H1 (cell line): ENCODE measurements around the gene WASHC4. TPM values are rescaled to one million over a fixed set of nuclear protein-coding genes. Genes with fewer than 3 reads are reported as not detected.

Experiments used
- CTCF ChIA-PET: fragments of 300-600 bp; sonication (Branson Sonifier 250); formaldehyde crosslinking; loops from one replicate; lab custom pipeline; 2021; ENCODE audit not compliant: partially characterized antibody; lab: Charles Lee
- POLR2A ChIA-PET: fragments of 300-600 bp; sonication (Branson Sonifier 250); formaldehyde crosslinking; loops from one replicate; lab custom pipeline; 2021; ENCODE audit warnings: inconsistent platforms; ENCODE audit not compliant: partially characterized antibody; lab: Charles Lee
- DNase-seq, 2 experiments: peaks; one replicate each; pipeline versions ENCODE4 v3.0.0 to v3.0.0-alpha.2; 2010 to 2022; ENCODE audit warnings: low spot score in 2 of 2, low read depth in 1 of 2, mixed read lengths in 1 of 2
- FAIRE-seq: peaks from 2 replicates; lab custom pipeline; 2011; peaks lifted over from hg19 to GRCh38; lab: Jason Lieb, UNC
- H2AFZ ChIP-seq: 2 replicates; pipeline ENCODE4 v1.8.1; 2012; ENCODE audit warnings: low read length, inconsistent platforms
- H2AK5ac ChIP-seq: 2 replicates; pipeline ENCODE4 v1.6.1; 2013; ENCODE audit warnings: low read depth, low read length
- H2BK120ac ChIP-seq: replicated peaks from 2 replicates; pipeline ENCODE3; 2013; ENCODE audit warnings: low read depth, low read length, inconsistent platforms
- H2BK12ac ChIP-seq: 2 replicates; pipeline ENCODE4 v1.6.1; 2013; ENCODE audit warnings: low read depth, low read length
- H2BK15ac ChIP-seq: 2 replicates; pipeline ENCODE4 v1.6.1; 2013; ENCODE audit warnings: low read length
- H2BK20ac ChIP-seq: 2 replicates; pipeline ENCODE4 v1.6.1; 2013; ENCODE audit warnings: low read length
- H2BK5ac ChIP-seq: 2 replicates; pipeline ENCODE4 v1.6.1; 2013; ENCODE audit warnings: low read depth, low read length
- H3K14ac ChIP-seq: 2 replicates; pipeline ENCODE4 v1.6.1; 2013; ENCODE audit warnings: inconsistent platforms; ENCODE audit not compliant: insufficient read length
- H3K18ac ChIP-seq: 2 replicates; pipeline ENCODE4 v1.6.1; 2013; ENCODE audit warnings: low read length; ENCODE audit errors: extremely low read depth
- H3K23ac ChIP-seq: 2 replicates; pipeline ENCODE4 v1.6.1; 2013; ENCODE audit warnings: inconsistent platforms; ENCODE audit not compliant: insufficient read length
- H3K23me2 ChIP-seq: 2 replicates; pipeline ENCODE4 v1.6.1; 2013; ENCODE audit warnings: low read depth, low read length
- H3K27ac ChIP-seq: 2 replicates; pipeline ENCODE4 v1.6.1; 2011; ENCODE audit warnings: low read depth, low read length, inconsistent platforms
- H3K27me3 ChIP-seq, 4 experiments: replicated peaks in 1 of 4; 1 replicate in 1 of 4; 2 replicates in 3 of 4; pipeline versions ENCODE4 v1.6.1 to v1.8.1; 2011 to 2013; ENCODE audit warnings: low read length in 3 of 4, mild to moderate bottlenecking in 3 of 4, inconsistent platforms in 2 of 4, mixed read lengths in 2 of 4, moderate library complexity in 1 of 4; ENCODE audit not compliant: control insufficient read depth in 3 of 4, insufficient read depth in 3 of 4; ENCODE audit errors: extremely low read depth in 1 of 4
- H3K36me3 ChIP-seq, 4 experiments: 2 replicates each; pipeline versions ENCODE4 v1.6.1 to v1.8.1; 2011 to 2013; ENCODE audit warnings: mild to moderate bottlenecking in 4 of 4, low read length in 3 of 4, moderate library complexity in 2 of 4, control low read depth in 1 of 4, inconsistent platforms in 1 of 4; ENCODE audit not compliant: insufficient read depth in 4 of 4, control insufficient read depth in 2 of 4
- H3K4ac ChIP-seq: replicated peaks from 2 replicates; pipeline ENCODE3; 2013; ENCODE audit warnings: low read length, low read depth, mixed read lengths, inconsistent platforms; ENCODE audit not compliant: insufficient read length
- H3K4me1 ChIP-seq, 4 experiments: replicated peaks in 1 of 4; 1 replicate in 1 of 4; 2 replicates in 3 of 4; pipeline versions ENCODE4 v1.6.1 to v1.8.1; 2011 to 2013; ENCODE audit warnings: low read length in 3 of 4, inconsistent platforms in 2 of 4, mixed read lengths in 1 of 4; ENCODE audit not compliant: insufficient read depth in 4 of 4, control insufficient read depth in 3 of 4
- H3K4me2 ChIP-seq, 2 experiments: 2 replicates each; pipeline versions ENCODE4 v1.6.1 to v1.8.1; 2011 to 2013; ENCODE audit warnings: low read depth in 2 of 2, low read length in 2 of 2, control low read depth in 1 of 2, inconsistent platforms in 1 of 2, mild to moderate bottlenecking in 1 of 2; ENCODE audit not compliant: insufficient read depth in 1 of 2
- H3K4me3 ChIP-seq, 4 experiments: fragments of 200-600, 300-600 bp in 1 of 4; sonication (generic), shearing (Covaris generic), sonication (Bioruptor Twin) in 1 of 4; 2 replicates each; pipeline versions ENCODE4 v1.5.1 to v1.8.1; 2011 to 2016; ENCODE audit warnings: low read length in 4 of 4, low read depth in 3 of 4, control low read depth in 2 of 4, inconsistent platforms in 2 of 4, mild to moderate bottlenecking in 2 of 4, mixed read lengths in 1 of 4, moderate library complexity in 1 of 4; ENCODE audit not compliant: insufficient read depth in 2 of 4; ENCODE audit errors: extremely low read depth in 1 of 4
- H3K56ac ChIP-seq: replicated peaks from 2 replicates; pipeline ENCODE3; 2013; ENCODE audit warnings: low read depth, mild to moderate bottlenecking, mixed read lengths, low read length, inconsistent platforms; ENCODE audit not compliant: insufficient read length
- H3K79me1 ChIP-seq: 2 replicates; pipeline ENCODE4 v1.6.1; 2013; ENCODE audit warnings: low read depth, low read length, control low read depth
- H3K79me2 ChIP-seq, 2 experiments: 2 replicates each; pipeline versions ENCODE4 v1.6.1 to v1.8.1; 2012 to 2013; ENCODE audit warnings: low read length in 2 of 2, mild to moderate bottlenecking in 2 of 2, inconsistent platforms in 1 of 2; ENCODE audit not compliant: insufficient read depth in 2 of 2, control insufficient read depth in 1 of 2
- H3K9ac ChIP-seq, 4 experiments: replicated peaks in 1 of 4; 1 replicate in 1 of 4; 2 replicates in 3 of 4; pipeline versions ENCODE4 v1.6.1 to v1.8.1; 2011 to 2013; ENCODE audit warnings: low read depth in 3 of 4, low read length in 3 of 4, control low read depth in 2 of 4, mild to moderate bottlenecking in 2 of 4, moderate library complexity in 2 of 4, inconsistent platforms in 1 of 4; ENCODE audit errors: extremely low read depth in 1 of 4
- H3K9me3 ChIP-seq, 2 experiments: 2 replicates each; pipeline versions ENCODE4 v1.6.1 to v1.8.1; 2012 to 2013; ENCODE audit warnings: mild to moderate bottlenecking in 2 of 2, moderate library complexity in 2 of 2, control low read depth in 1 of 2, inconsistent platforms in 1 of 2, low read depth in 1 of 2, low read length in 1 of 2, mixed read lengths in 1 of 2; ENCODE audit not compliant: insufficient read depth in 2 of 2
- H4K20me1 ChIP-seq, 2 experiments: replicated peaks in 1 of 2; 2 replicates each; pipeline versions ENCODE3 to v1.8.1; 2011 to 2013; ENCODE audit warnings: inconsistent platforms in 2 of 2, low read length in 2 of 2, mild to moderate bottlenecking in 1 of 2; ENCODE audit not compliant: insufficient read depth in 2 of 2, control insufficient read depth in 1 of 2
- H4K5ac ChIP-seq: 2 replicates; pipeline ENCODE4 v1.6.1; 2013; ENCODE audit warnings: low read length, low read depth, mixed read lengths, inconsistent platforms; ENCODE audit not compliant: insufficient read length
- H4K8ac ChIP-seq: 2 replicates; pipeline ENCODE4 v1.8.0; 2013; ENCODE audit warnings: mild to moderate bottlenecking, moderate library complexity, low read length, inconsistent platforms; ENCODE audit not compliant: insufficient read depth; ENCODE audit errors: extremely low read depth
- H4K91ac ChIP-seq: replicated peaks from 2 replicates; pipeline ENCODE3; 2013; ENCODE audit warnings: low read length, mixed read lengths, inconsistent platforms; ENCODE audit not compliant: insufficient read length
- BACH1 ChIP-seq: IDR thresholded peaks from 2 replicates; pipeline ENCODE4 v1.6.1; 2012; ENCODE audit warnings: low read length, improper control_type of control experiment
- CEBPB ChIP-seq: IDR thresholded peaks from 2 replicates; pipeline ENCODE4 v1.6.1; 2012; ENCODE audit warnings: low read depth, low read length
- EGR1 ChIP-seq: IDR thresholded peaks from 2 replicates; pipeline ENCODE4 v1.6.1; 2011; ENCODE audit warnings: low read depth, low read length, borderline replicate concordance
- TAF7 ChIP-seq: optimal IDR thresholded peaks from 2 replicates; pipeline ENCODE3; 2011; ENCODE audit warnings: low read depth, mild to moderate bottlenecking, inconsistent platforms, low read length, moderate library complexity, borderline replicate concordance
- ZNF274 ChIP-seq: IDR thresholded peaks from 2 replicates; pipeline ENCODE4 v1.7.0; 2012; ENCODE audit warnings: low read length, borderline replicate concordance; ENCODE audit errors: extremely low read depth
- polyA plus RNA-seq, 7 experiments: library from polyadenylated mRNA; depleted of rRNA in 3 of 7; stranded (reverse) in 5 of 7; unstranded in 2 of 7; fragments of >200 nt in 5 of 7; fragments of 200-250 nt in 2 of 7; gene quantifications; 1 replicate in 5 of 7; 2 replicates in 1 of 7; 4 replicates in 1 of 7; pipeline versions ENCODE4 v1.2.1 to v1.2.3, GENCODE V29; 2011 to 2013; ENCODE audit warnings: missing spikeins in 2 of 7, mixed read lengths in 2 of 7
- total RNA-seq: library from RNA; stranded (reverse); fragmentation: NEBNext Ultra II Directional; extraction: Animal tissue kit (Norgen Biotek cat#: 25700); gene quantifications from 2 replicates; pipeline ENCODE4 v1.2.1, GENCODE V29; 2021

The WASHC4 gene
- total and polyA plus RNA-seq, 2 of the 8 experiments (the other 6 are each of a cell fraction or from before 2014, with no cell fraction given): 13.0 to 38.5 TPM

- Histone ChIP-seq H3K9me3 (no peaks in the 10 kb centered on the region), H3K4me2 (no peak overlapping the region), H2BK120ac (no peak overlapping the region), H3K18ac (no peak overlapping the region), H3K9ac (no peak overlapping the region), H4K8ac (no peak overlapping the region), H3K56ac (no peak overlapping the region), H3K79me2 (no peaks in the 10 kb centered on the region), H3K4ac (no peak overlapping the region), H3K14ac (no peak overlapping the region), H2BK15ac (no peak overlapping the region), H3K79me1 (no peaks in the 10 kb centered on the region), H3K4me1 (no peaks in the 10 kb centered on the region), H3K23ac (no peak overlapping the region), H4K5ac (no peak overlapping the region), H3K36me3 (peaks cover 0 to 51% (median 23%) of the 10 kb centered on the region in 4 experiments; a peak in 7 of 8 replicates), H3K4me3 (no peak overlapping the region), H2BK12ac (no peak overlapping the region), H2AFZ (no peak overlapping the region), H4K20me1 (no peaks in the 10 kb centered on the region), H3K23me2 (no peaks in the 10 kb centered on the region), H3K27me3 (no peaks in the 10 kb centered on the region), H2BK20ac (no peak overlapping the region), H3K27ac (no peak overlapping the region), H2BK5ac (no peak overlapping the region), H2AK5ac (no peak overlapping the region), H4K91ac (no peak overlapping the region)
- ChIA-PET POLR2A (interaction anchor here (0.6 kb wide), 1 partner anchor 954 kb away, joined by 3 read pairs; no protein-coding TSS in a partner anchor), CTCF (no interaction called here)
- no peak for DNase-seq
- TF ChIP-seq ZNF274 (no peak), EGR1 (no peak), CEBPB (no peak), TAF7 (no peak), BACH1 (no peak)
- no peak for FAIRE-seq
Observed at GRCh38 chr12:105168006-105168405, 60.5 kb downstream of the WASHC4 start.
